ENCODE results near the gene FHOD3. TPM values are rescaled to one million over a fixed set of nuclear protein-coding genes. Genes with fewer than 3 reads are reported as not detected.

The FHOD3 gene
- polyA plus RNA-seq, 3 donors from 2014 or later: not detected

- Mint-ChIP-seq H3K4me1 (peaks cover 0 to 2% of the 10 kb centered on the region in 2 donors), H3K4me3 (no peak overlapping the region), H3K27ac (no peak overlapping the region), H3K36me3 (no peaks in the 10 kb centered on the region), H3K27me3 (ENCODE audit: low read depth in 3 of 3) (peaks cover 15 to 31% (median 18%) of the 10 kb centered on the region in 3 donors), H3K9me3 (no peaks in the 10 kb centered on the region)
- DNase-seq: no peak
Observed at GRCh38 chr18:36302676-36303075, 5.2 kb downstream of the FHOD3 start.

- no peak for DNase-seq
- H3K9me3 Mint-ChIP-seq: no peaks in the 10 kb centered on the region
- peaks cover 15 to 31% (median 18%) of the 10 kb centered on the region in 3 donors for H3K27me3 Mint-ChIP-seq (ENCODE audit: low read depth in 3 of 3)
- no peak overlapping the region for H3K27ac Mint-ChIP-seq
- H3K36me3 Mint-ChIP-seq: no peaks in the 10 kb centered on the region
- H3K4me3 Mint-ChIP-seq: no peak overlapping the region
- H3K4me1 Mint-ChIP-seq: peaks cover 0 to 2% of the 10 kb centered on the region in 2 donors
Observed at GRCh38 chr18:36303211-36303844, 5.8 kb downstream of the FHOD3 start.

GRCh38 chr18:36304723-36305122 lies 7.2 kb downstream of the FHOD3 start:
- no peak overlapping the region for H3K4me3 Mint-ChIP-seq
- H3K27me3 Mint-ChIP-seq (ENCODE audit: low read depth in 3 of 3): peaks cover 9 to 27% (median 9%) of the 10 kb centered on the region in 3 donors
- no peak for DNase-seq
- no peak overlapping the region for H3K27ac Mint-ChIP-seq
- no peaks in the 10 kb centered on the region for H3K4me1 Mint-ChIP-seq
- no peaks in the 10 kb centered on the region for H3K36me3 Mint-ChIP-seq
- no peaks in the 10 kb centered on the region for H3K9me3 Mint-ChIP-seq

- no peak for DNase-seq
- Mint-ChIP-seq H3K9me3 (no peaks in the 10 kb centered on the region), H3K27me3 (ENCODE audit: low read depth in 3 of 3) (peaks cover 6 to 27% (median 9%) of the 10 kb centered on the region in 3 donors), H3K27ac (no peak overlapping the region), H3K4me3 (no peak overlapping the region), H3K4me1 (no peaks in the 10 kb centered on the region), H3K36me3 (no peaks in the 10 kb centered on the region)
Observed at GRCh38 chr18:36305375-36305774, 7.9 kb downstream of the FHOD3 start.

GRCh38 chr18:36307513-36307912 lies 10.0 kb downstream of the FHOD3 start:
- Mint-ChIP-seq H3K4me1 (no peaks in the 10 kb centered on the region), H3K36me3 (no peaks in the 10 kb centered on the region), H3K27ac (no peak overlapping the region), H3K9me3 (peaks cover 0 to 5% (median 0%) of the 10 kb centered on the region in 6 donors), H3K27me3 (ENCODE audit: low read depth in 3 of 3) (peaks cover 8 to 17% (median 11%) of the 10 kb centered on the region in 3 donors), H3K4me3 (no peak overlapping the region)
- DNase-seq: no peak

GRCh38 chr18:36308711-36309435 lies 11.4 kb downstream of the FHOD3 start:
- H3K9me3 Mint-ChIP-seq: peaks cover 0 to 5% (median 0%) of the 10 kb centered on the region in 6 donors
- no peak overlapping the region for H3K4me3 Mint-ChIP-seq

GRCh38 chr18:36309436-36310391 lies 12.2 kb downstream of the FHOD3 start:
- Mint-ChIP-seq H3K27me3 (ENCODE audit: low read depth in 3 of 3) (peaks cover 6 to 16% (median 11%) of the 10 kb centered on the region in 3 donors), H3K27ac (no peak overlapping the region), H3K4me3 (no peak overlapping the region), H3K4me1 (no peaks in the 10 kb centered on the region), H3K36me3 (no peaks in the 10 kb centered on the region), H3K9me3 (peaks cover 0 to 5% (median 0%) of the 10 kb centered on the region in 6 donors)
- no peak for DNase-seq

More at GRCh38 chr18:36308711-36309435, 11.4 kb downstream of the FHOD3 start:
- no peak for DNase-seq
- no peak overlapping the region for H3K27ac Mint-ChIP-seq
- H3K36me3 Mint-ChIP-seq: no peaks in the 10 kb centered on the region
- no peaks in the 10 kb centered on the region for H3K4me1 Mint-ChIP-seq
- H3K27me3 Mint-ChIP-seq (ENCODE audit: low read depth in 3 of 3): peaks cover 6 to 16% (median 11%) of the 10 kb centered on the region in 3 donors

GRCh38 chr18:36311026-36311570 lies 13.6 kb downstream of the FHOD3 start:
- Mint-ChIP-seq H3K4me1 (no peaks in the 10 kb centered on the region), H3K4me3 (no peak overlapping the region), H3K9me3 (peaks cover 0 to 5% (median 0%) of the 10 kb centered on the region in 6 donors), H3K36me3 (no peaks in the 10 kb centered on the region), H3K27me3 (ENCODE audit: low read depth in 3 of 3) (peaks cover 6 to 12% (median 11%) of the 10 kb centered on the region in 3 donors), H3K27ac (no peak overlapping the region)
- DNase-seq: no peak

- H3K4me1 Mint-ChIP-seq: no peaks in the 10 kb centered on the region
- no peak for DNase-seq
- no peak overlapping the region for H3K4me3 Mint-ChIP-seq
- H3K9me3 Mint-ChIP-seq: peaks cover 0 to 5% (median 0%) of the 10 kb centered on the region in 6 donors
- H3K27me3 Mint-ChIP-seq (ENCODE audit: low read depth in 3 of 3): peaks cover 3 to 10% (median 5%) of the 10 kb centered on the region in 3 donors
- no peak overlapping the region for H3K27ac Mint-ChIP-seq
- H3K36me3 Mint-ChIP-seq: no peaks in the 10 kb centered on the region
Observed at GRCh38 chr18:36312806-36313395, 15.4 kb downstream of the FHOD3 start.

GRCh38 chr18:36314098-36314497 lies 16.6 kb downstream of the FHOD3 start:
- H3K36me3 Mint-ChIP-seq: no peaks in the 10 kb centered on the region
- no peak for DNase-seq
- H3K4me3 Mint-ChIP-seq: no peak overlapping the region
- no peaks in the 10 kb centered on the region for H3K4me1 Mint-ChIP-seq
- peaks cover 2 to 13% (median 6%) of the 10 kb centered on the region in 3 donors for H3K27me3 Mint-ChIP-seq (ENCODE audit: low read depth in 3 of 3)
- peaks cover 0 to 11% (median 9%) of the 10 kb centered on the region in 6 donors for H3K9me3 Mint-ChIP-seq
- H3K27ac Mint-ChIP-seq: no peak overlapping the region

- no peak for DNase-seq
- Mint-ChIP-seq H3K36me3 (no peaks in the 10 kb centered on the region), H3K9me3 (peaks cover 0 to 17% (median 13%) of the 10 kb centered on the region in 6 donors), H3K4me3 (no peak overlapping the region), H3K27ac (no peak overlapping the region), H3K27me3 (ENCODE audit: low read depth in 3 of 3) (peaks cover 2 to 13% (median 7%) of the 10 kb centered on the region in 3 donors), H3K4me1 (no peaks in the 10 kb centered on the region)
Observed at GRCh38 chr18:36314754-36315153, 17.2 kb downstream of the FHOD3 start.

GRCh38 chr18:36315736-36316135 lies 18.2 kb downstream of the FHOD3 start:
- Mint-ChIP-seq H3K27ac (no peak overlapping the region), H3K9me3 (peaks cover 0 to 17% (median 13%) of the 10 kb centered on the region in 6 donors), H3K4me1 (no peaks in the 10 kb centered on the region), H3K36me3 (no peaks in the 10 kb centered on the region), H3K4me3 (no peak overlapping the region), H3K27me3 (ENCODE audit: low read depth in 3 of 3) (peaks cover 5 to 10% (median 7%) of the 10 kb centered on the region in 3 donors)
- DNase-seq: no peak

- Mint-ChIP-seq H3K36me3 (no peaks in the 10 kb centered on the region), H3K4me3 (no peak overlapping the region), H3K27me3 (ENCODE audit: low read depth in 3 of 3) (peaks cover 3 to 10% (median 7%) of the 10 kb centered on the region in 3 donors)
Observed at GRCh38 chr18:36316246-36316645, 18.7 kb downstream of the FHOD3 start.

More at GRCh38 chr18:36316246-36316645, 18.7 kb downstream of the FHOD3 start:
- Mint-ChIP-seq H3K9me3 (peaks cover 0 to 17% (median 13%) of the 10 kb centered on the region in 6 donors), H3K27ac (no peak overlapping the region), H3K4me1 (no peaks in the 10 kb centered on the region)
- DNase-seq: no peak
